H1 (cell line): ENCODE data around the gene RAD51B. TPM values are rescaled to one million over a fixed set of nuclear protein-coding genes. Genes with fewer than 3 reads are reported as not detected.

Source experiments
- CTCF ChIA-PET: fragments of 300-600 bp; sonication (Branson Sonifier 250); formaldehyde crosslinking; loops from one replicate; lab custom pipeline; 2021; ENCODE audit not compliant: partially characterized antibody; lab: Charles Lee
- POLR2A ChIA-PET: fragments of 300-600 bp; sonication (Branson Sonifier 250); formaldehyde crosslinking; loops from one replicate; lab custom pipeline; 2021; ENCODE audit warnings: inconsistent platforms; ENCODE audit not compliant: partially characterized antibody; lab: Charles Lee
- DNase-seq, 2 experiments: peaks; one replicate each; pipeline versions ENCODE4 v3.0.0 to v3.0.0-alpha.2; 2010 to 2022; ENCODE audit warnings: low spot score in 2 of 2, low read depth in 1 of 2, mixed read lengths in 1 of 2
- FAIRE-seq: peaks from 2 replicates; lab custom pipeline; 2011; peaks lifted over from hg19 to GRCh38; lab: Jason Lieb, UNC
- H2AFZ ChIP-seq: 2 replicates; pipeline ENCODE4 v1.8.1; 2012; ENCODE audit warnings: low read length, inconsistent platforms
- H2AK5ac ChIP-seq: 2 replicates; pipeline ENCODE4 v1.6.1; 2013; ENCODE audit warnings: low read depth, low read length
- H2BK120ac ChIP-seq: replicated peaks from 2 replicates; pipeline ENCODE3; 2013; ENCODE audit warnings: low read depth, low read length, inconsistent platforms
- H2BK12ac ChIP-seq: 2 replicates; pipeline ENCODE4 v1.6.1; 2013; ENCODE audit warnings: low read depth, low read length
- H2BK15ac ChIP-seq: 2 replicates; pipeline ENCODE4 v1.6.1; 2013; ENCODE audit warnings: low read length
- H2BK20ac ChIP-seq: 2 replicates; pipeline ENCODE4 v1.6.1; 2013; ENCODE audit warnings: low read length
- H2BK5ac ChIP-seq: 2 replicates; pipeline ENCODE4 v1.6.1; 2013; ENCODE audit warnings: low read depth, low read length
- H3K14ac ChIP-seq: 2 replicates; pipeline ENCODE4 v1.6.1; 2013; ENCODE audit warnings: inconsistent platforms; ENCODE audit not compliant: insufficient read length
- H3K18ac ChIP-seq: 2 replicates; pipeline ENCODE4 v1.6.1; 2013; ENCODE audit warnings: low read length; ENCODE audit errors: extremely low read depth
- H3K23ac ChIP-seq: 2 replicates; pipeline ENCODE4 v1.6.1; 2013; ENCODE audit warnings: inconsistent platforms; ENCODE audit not compliant: insufficient read length
- H3K23me2 ChIP-seq: 2 replicates; pipeline ENCODE4 v1.6.1; 2013; ENCODE audit warnings: low read depth, low read length
- H3K27ac ChIP-seq: 2 replicates; pipeline ENCODE4 v1.6.1; 2011; ENCODE audit warnings: low read depth, low read length, inconsistent platforms
- H3K27me3 ChIP-seq, 4 experiments: replicated peaks in 1 of 4; 1 replicate in 1 of 4; 2 replicates in 3 of 4; pipeline versions ENCODE4 v1.6.1 to v1.8.1; 2011 to 2013; ENCODE audit warnings: low read length in 3 of 4, mild to moderate bottlenecking in 3 of 4, inconsistent platforms in 2 of 4, mixed read lengths in 2 of 4, moderate library complexity in 1 of 4; ENCODE audit not compliant: control insufficient read depth in 3 of 4, insufficient read depth in 3 of 4; ENCODE audit errors: extremely low read depth in 1 of 4
- H3K36me3 ChIP-seq, 4 experiments: 2 replicates each; pipeline versions ENCODE4 v1.6.1 to v1.8.1; 2011 to 2013; ENCODE audit warnings: mild to moderate bottlenecking in 4 of 4, low read length in 3 of 4, moderate library complexity in 2 of 4, control low read depth in 1 of 4, inconsistent platforms in 1 of 4; ENCODE audit not compliant: insufficient read depth in 4 of 4, control insufficient read depth in 2 of 4
- H3K4ac ChIP-seq: replicated peaks from 2 replicates; pipeline ENCODE3; 2013; ENCODE audit warnings: low read length, low read depth, mixed read lengths, inconsistent platforms; ENCODE audit not compliant: insufficient read length
- H3K4me1 ChIP-seq, 4 experiments: replicated peaks in 1 of 4; 1 replicate in 1 of 4; 2 replicates in 3 of 4; pipeline versions ENCODE4 v1.6.1 to v1.8.1; 2011 to 2013; ENCODE audit warnings: low read length in 3 of 4, inconsistent platforms in 2 of 4, mixed read lengths in 1 of 4; ENCODE audit not compliant: insufficient read depth in 4 of 4, control insufficient read depth in 3 of 4
- H3K4me2 ChIP-seq, 2 experiments: 2 replicates each; pipeline versions ENCODE4 v1.6.1 to v1.8.1; 2011 to 2013; ENCODE audit warnings: low read depth in 2 of 2, low read length in 2 of 2, control low read depth in 1 of 2, inconsistent platforms in 1 of 2, mild to moderate bottlenecking in 1 of 2; ENCODE audit not compliant: insufficient read depth in 1 of 2
- H3K4me3 ChIP-seq, 4 experiments: fragments of 200-600, 300-600 bp in 1 of 4; sonication (generic), shearing (Covaris generic), sonication (Bioruptor Twin) in 1 of 4; 2 replicates each; pipeline versions ENCODE4 v1.5.1 to v1.8.1; 2011 to 2016; ENCODE audit warnings: low read length in 4 of 4, low read depth in 3 of 4, control low read depth in 2 of 4, inconsistent platforms in 2 of 4, mild to moderate bottlenecking in 2 of 4, mixed read lengths in 1 of 4, moderate library complexity in 1 of 4; ENCODE audit not compliant: insufficient read depth in 2 of 4; ENCODE audit errors: extremely low read depth in 1 of 4
- H3K56ac ChIP-seq: replicated peaks from 2 replicates; pipeline ENCODE3; 2013; ENCODE audit warnings: low read depth, mild to moderate bottlenecking, mixed read lengths, low read length, inconsistent platforms; ENCODE audit not compliant: insufficient read length
- H3K79me1 ChIP-seq: 2 replicates; pipeline ENCODE4 v1.6.1; 2013; ENCODE audit warnings: low read depth, low read length, control low read depth
- H3K79me2 ChIP-seq, 2 experiments: 2 replicates each; pipeline versions ENCODE4 v1.6.1 to v1.8.1; 2012 to 2013; ENCODE audit warnings: low read length in 2 of 2, mild to moderate bottlenecking in 2 of 2, inconsistent platforms in 1 of 2; ENCODE audit not compliant: insufficient read depth in 2 of 2, control insufficient read depth in 1 of 2
- H3K9ac ChIP-seq, 4 experiments: replicated peaks in 1 of 4; 1 replicate in 1 of 4; 2 replicates in 3 of 4; pipeline versions ENCODE4 v1.6.1 to v1.8.1; 2011 to 2013; ENCODE audit warnings: low read depth in 3 of 4, low read length in 3 of 4, control low read depth in 2 of 4, mild to moderate bottlenecking in 2 of 4, moderate library complexity in 2 of 4, inconsistent platforms in 1 of 4; ENCODE audit errors: extremely low read depth in 1 of 4
- H3K9me3 ChIP-seq, 2 experiments: 2 replicates each; pipeline versions ENCODE4 v1.6.1 to v1.8.1; 2012 to 2013; ENCODE audit warnings: mild to moderate bottlenecking in 2 of 2, moderate library complexity in 2 of 2, control low read depth in 1 of 2, inconsistent platforms in 1 of 2, low read depth in 1 of 2, low read length in 1 of 2, mixed read lengths in 1 of 2; ENCODE audit not compliant: insufficient read depth in 2 of 2
- H4K20me1 ChIP-seq, 2 experiments: replicated peaks in 1 of 2; 2 replicates each; pipeline versions ENCODE3 to v1.8.1; 2011 to 2013; ENCODE audit warnings: inconsistent platforms in 2 of 2, low read length in 2 of 2, mild to moderate bottlenecking in 1 of 2; ENCODE audit not compliant: insufficient read depth in 2 of 2, control insufficient read depth in 1 of 2
- H4K5ac ChIP-seq: 2 replicates; pipeline ENCODE4 v1.6.1; 2013; ENCODE audit warnings: low read length, low read depth, mixed read lengths, inconsistent platforms; ENCODE audit not compliant: insufficient read length
- H4K8ac ChIP-seq: 2 replicates; pipeline ENCODE4 v1.8.0; 2013; ENCODE audit warnings: mild to moderate bottlenecking, moderate library complexity, low read length, inconsistent platforms; ENCODE audit not compliant: insufficient read depth; ENCODE audit errors: extremely low read depth
- H4K91ac ChIP-seq: replicated peaks from 2 replicates; pipeline ENCODE3; 2013; ENCODE audit warnings: low read length, mixed read lengths, inconsistent platforms; ENCODE audit not compliant: insufficient read length
- CBX8 ChIP-seq: fragments of 300-800, 300-1000 bp; sonication (generic); IDR thresholded peaks from 2 replicates; pipeline ENCODE4 v1.7.1; 2016; ENCODE audit warnings: low read depth, low read length, borderline replicate concordance
- CEBPB ChIP-seq: IDR thresholded peaks from 2 replicates; pipeline ENCODE4 v1.6.1; 2012; ENCODE audit warnings: low read depth, low read length
- EP300 ChIP-seq, 2 experiments: IDR thresholded peaks; 1 replicate in 1 of 2; 2 replicates in 1 of 2; pipeline ENCODE4 v1.6.1; 2011 to 2012; ENCODE audit warnings: low read depth in 2 of 2, low read length in 2 of 2, mild to moderate bottlenecking in 2 of 2, borderline replicate concordance in 1 of 2, inconsistent platforms in 1 of 2, moderate library complexity in 1 of 2
- EZH2 ChIP-seq: fragments of 200-600 bp; sonication (generic); IDR thresholded peaks from 2 replicates; pipeline ENCODE4 v1.7.1; 2012; ENCODE audit warnings: low read depth, mild to moderate bottlenecking, moderate library complexity, low read length, inconsistent platforms; ENCODE audit not compliant: severe bottlenecking
- JUN ChIP-seq: IDR thresholded peaks from 2 replicates; pipeline ENCODE4 v1.6.1; 2011; ENCODE audit warnings: low read depth, mild to moderate bottlenecking, improper control_type of control experiment, low read length
- KDM1A ChIP-seq: fragments of 200-600, 300-600 bp; sonication (generic); IDR thresholded peaks from 2 replicates; pipeline ENCODE4 v1.7.1; 2016; ENCODE audit warnings: mild to moderate bottlenecking, low read length, borderline replicate concordance
- POU5F1 ChIP-seq: IDR thresholded peaks from 2 replicates; pipeline ENCODE4 v1.6.1; 2011; ENCODE audit warnings: low read depth, mild to moderate bottlenecking, low read length, moderate library complexity
- SIN3A ChIP-seq, 2 experiments: IDR thresholded peaks in 1 of 2; conservative IDR thresholded peaks in 1 of 2; 2 replicates each; pipeline ENCODE4 v1.6.1; 2011 to 2012; ENCODE audit warnings: low read length in 2 of 2, improper control_type of control experiment in 1 of 2, low read depth in 1 of 2, mild to moderate bottlenecking in 1 of 2
- SIX5 ChIP-seq: IDR thresholded peaks from 2 replicates; pipeline ENCODE4 v1.6.1; 2011; ENCODE audit warnings: mild to moderate bottlenecking, low read depth, low read length
- TAF1 ChIP-seq: IDR thresholded peaks from 2 replicates; pipeline ENCODE4 v1.6.1; 2011; ENCODE audit warnings: mild to moderate bottlenecking, low read depth, low read length
- TEAD4 ChIP-seq: IDR thresholded peaks from 2 replicates; pipeline ENCODE4 v1.6.1; 2012; ENCODE audit warnings: low read depth, low read length, inconsistent platforms, mixed read lengths
- polyA plus RNA-seq, 7 experiments: library from polyadenylated mRNA; depleted of rRNA in 3 of 7; stranded (reverse) in 5 of 7; unstranded in 2 of 7; fragments of >200 nt in 5 of 7; fragments of 200-250 nt in 2 of 7; gene quantifications; 1 replicate in 5 of 7; 2 replicates in 1 of 7; 4 replicates in 1 of 7; pipeline versions ENCODE4 v1.2.1 to v1.2.3, GENCODE V29; 2011 to 2013; ENCODE audit warnings: missing spikeins in 2 of 7, mixed read lengths in 2 of 7
- total RNA-seq: library from RNA; stranded (reverse); fragmentation: NEBNext Ultra II Directional; extraction: Animal tissue kit (Norgen Biotek cat#: 25700); gene quantifications from 2 replicates; pipeline ENCODE4 v1.2.1, GENCODE V29; 2021
- TF ChIP-seq, protein P1 (sequence below): IDR thresholded peaks from 2 replicates; pipeline ENCODE4 v1.6.1; 2011; ENCODE audit warnings: low read length, improper control_type of control experiment
- TF ChIP-seq, protein P2 (sequence below): IDR thresholded peaks from 2 replicates; pipeline ENCODE4 v1.6.1; 2011; ENCODE audit warnings: low read depth, mild to moderate bottlenecking, low read length; ENCODE audit not compliant: insufficient read depth

Gene RAD51B
- total and polyA plus RNA-seq, 2 of the 8 experiments (the other 6 are each of a cell fraction or from before 2014, with no cell fraction given) = 3.9 to 14.9 TPM

DNA sequence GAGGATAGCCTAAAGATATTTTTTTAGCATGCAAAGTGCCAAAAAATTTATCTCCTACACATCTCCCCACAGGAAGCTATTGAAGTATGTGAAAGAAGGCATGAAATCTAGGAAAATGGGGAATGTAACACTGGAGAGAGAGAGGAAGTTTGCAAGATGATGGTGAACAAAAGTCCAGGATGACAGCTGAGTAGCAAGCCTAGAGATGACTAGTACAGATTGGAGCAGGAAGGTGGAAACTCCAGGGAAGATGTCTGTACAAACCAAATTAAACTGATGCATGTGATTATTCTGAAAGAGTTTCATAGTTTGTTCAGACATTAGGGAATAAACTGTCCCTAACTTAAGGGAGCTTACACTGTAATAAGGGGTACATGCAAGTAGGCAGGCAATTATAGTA is 99.3 kb downstream of the RAD51B start:
- Histone ChIP-seq H3K4me3 (no peak overlapping the region), H2AK5ac (no peak overlapping the region), H3K27ac (no peak overlapping the region), H3K79me1 (no peaks in the 10 kb centered on the region), H3K23ac (no peak overlapping the region), H3K27me3 (no peaks in the 10 kb centered on the region), H3K23me2 (no peaks in the 10 kb centered on the region), H4K8ac (no peak overlapping the region), H3K18ac (no peak overlapping the region), H3K14ac (no peak overlapping the region), H3K56ac (no peak overlapping the region), H3K9me3 (no peaks in the 10 kb centered on the region), H2BK12ac (no peak overlapping the region), H3K4ac (no peak overlapping the region), H3K79me2 (no peaks in the 10 kb centered on the region), H4K91ac (no peak overlapping the region), H3K4me2 (no peak overlapping the region), H3K36me3 (no peaks in the 10 kb centered on the region), H2BK15ac (no peak overlapping the region), H2BK5ac (no peak overlapping the region), H2BK120ac (no peak overlapping the region), H4K5ac (no peak overlapping the region), H3K4me1 (peaks cover 0 to 2% (median 0%) of the 10 kb centered on the region in 4 experiments; a peak in 1 of 7 replicates), H3K9ac (no peak overlapping the region), H2BK20ac (no peak overlapping the region), H4K20me1 (no peaks in the 10 kb centered on the region), H2AFZ (no peak overlapping the region)
- peak; percentile 55 for FAIRE-seq
- CTCF ChIA-PET = interaction anchor here (0.8 to 1.8 kb wide), 9 partner anchors 8 to 901 kb away, joined by 3 to 5 read pairs (median 3); no protein-coding TSS in a partner anchor
- DNase-seq = no peak
- POLR2A ChIA-PET = interaction anchor here (0.6 to 1.1 kb wide), 2 partner anchors 13 to 16 kb away, joined by 3 read pairs; no protein-coding TSS in a partner anchor
- TF ChIP-seq CEBPB = no peak
- TF ChIP-seq, protein P1, sequence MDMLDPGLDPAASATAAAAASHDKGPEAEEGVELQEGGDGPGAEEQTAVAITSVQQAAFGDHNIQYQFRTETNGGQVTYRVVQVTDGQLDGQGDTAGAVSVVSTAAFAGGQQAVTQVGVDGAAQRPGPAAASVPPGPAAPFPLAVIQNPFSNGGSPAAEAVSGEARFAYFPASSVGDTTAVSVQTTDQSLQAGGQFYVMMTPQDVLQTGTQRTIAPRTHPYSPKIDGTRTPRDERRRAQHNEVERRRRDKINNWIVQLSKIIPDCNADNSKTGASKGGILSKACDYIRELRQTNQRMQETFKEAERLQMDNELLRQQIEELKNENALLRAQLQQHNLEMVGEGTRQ = no peak
- no peak for TF ChIP-seq SIN3A (conservative IDR thresholded peaks at IDR 0.05 in 1 of 2, IDR thresholded peaks at IDR 0.05 in 1 of 2; ENCODE audit: low read depth in 1 of 2, low read length in 2 of 2)
- TF ChIP-seq EP300 (IDR thresholded peaks at IDR 0.05; ENCODE audit: borderline replicate concordance in 1 of 2, low read depth in 2 of 2, low read length in 2 of 2) = no peak
- no peak for TF ChIP-seq SIX5
- TF ChIP-seq JUN = no peak
- TF ChIP-seq, protein P2, sequence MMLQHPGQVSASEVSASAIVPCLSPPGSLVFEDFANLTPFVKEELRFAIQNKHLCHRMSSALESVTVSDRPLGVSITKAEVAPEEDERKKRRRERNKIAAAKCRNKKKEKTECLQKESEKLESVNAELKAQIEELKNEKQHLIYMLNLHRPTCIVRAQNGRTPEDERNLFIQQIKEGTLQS = no peak
- no peak for TF ChIP-seq TAF1
- no peak for TF ChIP-seq EZH2
- TF ChIP-seq CBX8 = no peak
- TF ChIP-seq KDM1A = no peak
- no peak for TF ChIP-seq POU5F1
- no peak for TF ChIP-seq TEAD4
